Loucy (cell line): ENCODE results near the gene PPFIBP1.

Source experiments
- H2AFZ ChIP-seq: fragments of 200-600 bp; sonication (generic); 2 replicates; pipeline ENCODE4 v1.6.0; 2016; ENCODE audit warnings: antibody characterized with exemption, mild to moderate bottlenecking, low read length, moderate library complexity
- H3F3A ChIP-seq: fragments of 200-600 bp; 2 replicates; pipeline ENCODE4 v1.6.0; 2016; ENCODE audit warnings: antibody characterized with exemption, low read depth, mild to moderate bottlenecking
- H3K27me3 ChIP-seq: fragments of 200-600 bp; sonication (generic); 2 replicates; pipeline ENCODE4 v1.6.1; 2014; ENCODE audit warnings: low read length, mild to moderate bottlenecking; ENCODE audit not compliant: insufficient read depth, poor library complexity, severe bottlenecking
- H3K36me3 ChIP-seq: fragments of 200-600 bp; sonication (generic); 2 replicates; pipeline ENCODE4 v1.6.1; 2016; ENCODE audit warnings: low read length; ENCODE audit not compliant: insufficient read depth
- H3K4me1 ChIP-seq: fragments of 200-600 bp; sonication (generic); 2 replicates; pipeline ENCODE4 v1.5.1; 2014; ENCODE audit warnings: low read length, mild to moderate bottlenecking; ENCODE audit not compliant: insufficient read depth, poor library complexity, severe bottlenecking
- H3K4me2 ChIP-seq: fragments of 200-600 bp; sonication (generic); 2 replicates; pipeline ENCODE4 v1.6.0; 2014; ENCODE audit warnings: antibody characterized with exemption, low read length, low read depth, mild to moderate bottlenecking; ENCODE audit not compliant: poor library complexity, severe bottlenecking
- H3K4me3 ChIP-seq: fragments of 200-600 bp; sonication (generic); 2 replicates; pipeline ENCODE4 v1.5.1; 2014; ENCODE audit warnings: low read length, mild to moderate bottlenecking, mixed read lengths; ENCODE audit not compliant: poor library complexity, severe bottlenecking
- H3K79me2 ChIP-seq: fragments of 200-600 bp; sonication (generic); 2 replicates; pipeline ENCODE4 v1.6.1; 2014; ENCODE audit warnings: low read length; ENCODE audit not compliant: insufficient read depth
- H3K9ac ChIP-seq: fragments of 200-600 bp; sonication (generic); 2 replicates; pipeline ENCODE4 v1.6.0; 2014; ENCODE audit warnings: mild to moderate bottlenecking, low read depth, low read length, moderate library complexity; ENCODE audit not compliant: poor library complexity, severe bottlenecking
- H3K9me2 ChIP-seq: fragments of 200-600 bp; sonication (generic); replicated peaks from 2 replicates; pipeline ENCODE4 v1.6.1; 2016; ENCODE audit warnings: low read depth, low read length, mixed read lengths
- H3K9me3 ChIP-seq: fragments of 200-600 bp; sonication (generic); 2 replicates; pipeline ENCODE4 v1.6.1; 2014; ENCODE audit warnings: mild to moderate bottlenecking, antibody characterized with exemption, low read length, low read depth; ENCODE audit not compliant: insufficient read depth
- H4K20me1 ChIP-seq: fragments of 200-600 bp; sonication (generic); 2 replicates; pipeline ENCODE4 v1.6.0; 2014; ENCODE audit warnings: antibody characterized with exemption, low read length, mild to moderate bottlenecking; ENCODE audit not compliant: insufficient read depth, poor library complexity, severe bottlenecking
- CTCF ChIP-seq: fragments of 200-600 bp; sonication (generic); conservative IDR thresholded peaks from 2 replicates; pipeline ENCODE4 v1.5.1; 2014; ENCODE audit warnings: mild to moderate bottlenecking, antibody characterized with exemption, low read length
- EZH2phosphoT487 ChIP-seq: fragments of 200-600 bp; IDR thresholded peaks from 2 replicates; pipeline ENCODE4 v1.6.1; 2018; ENCODE audit warnings: antibody characterized with exemption, mild to moderate bottlenecking, moderate library complexity, borderline replicate concordance

Gene PPFIBP1

GRCh38 chr12:27575762-27576118 is 51.7 kb downstream of the PPFIBP1 start:
- H4K20me1 ChIP-seq: no peaks in the 10 kb centered on the region
- no peaks in the 10 kb centered on the region for H3F3A ChIP-seq
- H3K36me3 ChIP-seq: no peaks in the 10 kb centered on the region
- H3K4me2 ChIP-seq: peak overlapping the region; percentile 2
- peaks cover 16% of the 10 kb centered on the region for H3K4me1 ChIP-seq
- H2AFZ ChIP-seq: no peak overlapping the region
- no peaks in the 10 kb centered on the region for H3K79me2 ChIP-seq
- H3K9me2 ChIP-seq: no peaks in the 10 kb centered on the region
- no peaks in the 10 kb centered on the region for H3K9me3 ChIP-seq
- no peaks in the 10 kb centered on the region for H3K27me3 ChIP-seq
- no peak for TF ChIP-seq CTCF
- TF ChIP-seq EZH2phosphoT487: no peak
- H3K9ac ChIP-seq: no peak overlapping the region
- H3K4me3 ChIP-seq: no peak overlapping the region

GRCh38 chr12:27576667-27577347 is 52.8 kb downstream of the PPFIBP1 start:
- Histone ChIP-seq H3K9ac (no peak overlapping the region), H3K36me3 (no peaks in the 10 kb centered on the region), H3K4me1 (peaks cover 16% of the 10 kb centered on the region), H3K27me3 (no peaks in the 10 kb centered on the region), H4K20me1 (no peaks in the 10 kb centered on the region), H3K9me2 (no peaks in the 10 kb centered on the region), H3K4me3 (no peak overlapping the region), H2AFZ (no peak overlapping the region), H3K9me3 (no peaks in the 10 kb centered on the region), H3K79me2 (no peaks in the 10 kb centered on the region), H3K4me2 (no peak overlapping the region), H3F3A (no peaks in the 10 kb centered on the region)
- TF ChIP-seq CTCF (no peak), EZH2phosphoT487 (no peak)

GRCh38 chr12:27577688-27578087 is 53.7 kb downstream of the PPFIBP1 start:
- Histone ChIP-seq H3K4me3 (no peak overlapping the region), H3K79me2 (no peaks in the 10 kb centered on the region), H4K20me1 (no peaks in the 10 kb centered on the region), H3K4me2 (no peak overlapping the region), H3K9me3 (no peaks in the 10 kb centered on the region), H3K36me3 (no peaks in the 10 kb centered on the region), H2AFZ (no peak overlapping the region), H3K4me1 (peaks cover 16% of the 10 kb centered on the region), H3K9me2 (no peaks in the 10 kb centered on the region), H3F3A (no peaks in the 10 kb centered on the region), H3K9ac (no peak overlapping the region), H3K27me3 (no peaks in the 10 kb centered on the region)
- no peak for TF ChIP-seq EZH2phosphoT487
- no peak for TF ChIP-seq CTCF
